ENCODE measurements around the gene PIK3C3.
"Not testable (repeated sequence)": the region's sequence is repeated elsewhere in the genome, so short reads cannot be mapped to it uniquely, and the experiment has no call there.

Gene PIK3C3

GRCh38 chr18:42080340-42080739, 125.3 kb downstream of the PIK3C3 start:
- no peak for DNase-seq

- no peak for DNase-seq
These were observed 127.6 kb downstream of the PIK3C3 start for GRCh38 chr18:42082415-42083234.

GRCh38 chr18:42086288-42086687, 131.3 kb downstream of the PIK3C3 start:
- no peak for DNase-seq

GRCh38 chr18:42087235-42087634, 132.2 kb downstream of the PIK3C3 start:
- DNase-seq = no peak

GRCh38 chr18:42087876-42088275, 132.8 kb downstream of the PIK3C3 start:
- DNase-seq = no peak

- DNase-seq = no peak
These were observed 137.8 kb downstream of the PIK3C3 start for GRCh38 chr18:42092848-42093247.

- no peak for DNase-seq
These were observed 139.8 kb downstream of the PIK3C3 start for GRCh38 chr18:42094875-42095274.

- no peak for DNase-seq
These were observed 140.8 kb downstream of the PIK3C3 start for GRCh38 chr18:42095732-42096377.

GRCh38 chr18:42100248-42100647, 145.2 kb downstream of the PIK3C3 start:
- no peak for DNase-seq

- DNase-seq = no peak
These were observed 145.9 kb downstream of the PIK3C3 start for GRCh38 chr18:42100911-42101310.

GRCh38 chr18:42105394-42105793, 150.4 kb downstream of the PIK3C3 start:
- DNase-seq = no peak

GRCh38 chr18:42106784-42107183, 151.8 kb downstream of the PIK3C3 start:
- no peak for DNase-seq

- no peak for DNase-seq
These were observed 152.3 kb downstream of the PIK3C3 start for GRCh38 chr18:42107287-42107686.

- no peak for DNase-seq
These were observed 152.8 kb downstream of the PIK3C3 start for GRCh38 chr18:42107691-42108450.

- DNase-seq = not testable (repeated sequence)
These were observed 157.1 kb downstream of the PIK3C3 start for GRCh38 chr18:42112147-42112546.

- no peak for DNase-seq
These were observed 157.8 kb downstream of the PIK3C3 start for GRCh38 chr18:42112657-42113420.

GRCh38 chr18:42113529-42114191, 158.6 kb downstream of the PIK3C3 start:
- DNase-seq = no peak

GRCh38 chr18:42114310-42114943, 159.4 kb downstream of the PIK3C3 start:
- DNase-seq = peak; percentile 36

GRCh38 chr18:42126586-42126985, 171.6 kb downstream of the PIK3C3 start:
- no peak for DNase-seq

- no peak for DNase-seq
These were observed 176.3 kb downstream of the PIK3C3 start for GRCh38 chr18:42131066-42131929.

- DNase-seq = no peak
These were observed 176.9 kb downstream of the PIK3C3 start for GRCh38 chr18:42131930-42132244.

Measured in GDM1 (cell line).